ENCODE results near the gene CCZ1B.
"Not testable (repeated sequence)": the region's sequence is repeated elsewhere in the genome, so short reads cannot be mapped to it uniquely, and the experiment has no call there.

The CCZ1B gene

GRCh38 chr7:6826151-6826550, at the start of gene CCZ1B:
CCZ1B (minus strand) TSS chr7:6826275; CDS start chr7:6826197, 78 bp downstream.
- H3K27me3 ChIP-seq (ENCODE audit: insufficient read depth, low read depth); H4K20me1 ChIP-seq (ENCODE audit: insufficient read depth); H3K4me3 ChIP-seq (IDR thresholded peaks at IDR 0.05; ENCODE audit: insufficient read depth, low read depth, low read length); H3K79me2 ChIP-seq (ENCODE audit: insufficient read depth, low read depth); H3K36me3 ChIP-seq (ENCODE audit: insufficient read depth); H3K4me1 ChIP-seq (ENCODE audit: low read depth, poor library complexity, severe bottlenecking): not testable (repeated sequence)
- H2AFZ ChIP-seq (ENCODE audit: low read depth), result peak within 1 kb of the TSS; percentile 98
- H3K4me2 ChIP-seq, result peak within 1 kb of the TSS; percentile 45
- peak within 1 kb of the TSS; percentile 54; the same call in 1 of the 2 replicates for H3K9ac ChIP-seq
- peak within 1 kb of the TSS; percentile 53 for H3K27ac ChIP-seq

- H3K79me2 ChIP-seq (ENCODE audit: insufficient read depth, low read depth); H4K20me1 ChIP-seq (ENCODE audit: insufficient read depth); H2AFZ ChIP-seq (ENCODE audit: low read depth); H3K36me3 ChIP-seq (ENCODE audit: insufficient read depth); H3K9ac ChIP-seq; H3K4me2 ChIP-seq; H3K27me3 ChIP-seq (ENCODE audit: insufficient read depth, low read depth); H3K4me3 ChIP-seq (IDR thresholded peaks at IDR 0.05; ENCODE audit: insufficient read depth, low read depth, low read length); H3K4me1 ChIP-seq (ENCODE audit: low read depth, poor library complexity, severe bottlenecking); H3K27ac ChIP-seq: not testable (repeated sequence)
These were observed 48.9 kb upstream of the CCZ1B start for GRCh38 chr7:6875022-6875421.

- not testable (repeated sequence) for H2AFZ ChIP-seq (ENCODE audit: low read depth); H3K4me1 ChIP-seq (ENCODE audit: low read depth, poor library complexity, severe bottlenecking); H3K9ac ChIP-seq; H3K27ac ChIP-seq; H3K36me3 ChIP-seq (ENCODE audit: insufficient read depth); H3K79me2 ChIP-seq (ENCODE audit: insufficient read depth, low read depth); H3K27me3 ChIP-seq (ENCODE audit: insufficient read depth, low read depth); H4K20me1 ChIP-seq (ENCODE audit: insufficient read depth); H3K4me2 ChIP-seq; H3K4me3 ChIP-seq (IDR thresholded peaks at IDR 0.05; ENCODE audit: insufficient read depth, low read depth, low read length)
These were observed 46.3 kb upstream of the CCZ1B start for GRCh38 chr7:6872246-6872945.

GRCh38 chr7:6871421-6872144, 45.5 kb upstream of the CCZ1B start:
- not testable (repeated sequence) for H3K4me3 ChIP-seq (IDR thresholded peaks at IDR 0.05; ENCODE audit: insufficient read depth, low read depth, low read length); H3K79me2 ChIP-seq (ENCODE audit: insufficient read depth, low read depth); H3K36me3 ChIP-seq (ENCODE audit: insufficient read depth); H2AFZ ChIP-seq (ENCODE audit: low read depth); H4K20me1 ChIP-seq (ENCODE audit: insufficient read depth); H3K4me2 ChIP-seq; H3K9ac ChIP-seq; H3K4me1 ChIP-seq (ENCODE audit: low read depth, poor library complexity, severe bottlenecking); H3K27ac ChIP-seq; H3K27me3 ChIP-seq (ENCODE audit: insufficient read depth, low read depth)

- not testable (repeated sequence) for H3K36me3 ChIP-seq (ENCODE audit: insufficient read depth); H3K27ac ChIP-seq; H3K4me2 ChIP-seq; H3K79me2 ChIP-seq (ENCODE audit: insufficient read depth, low read depth); H2AFZ ChIP-seq (ENCODE audit: low read depth); H3K4me3 ChIP-seq (IDR thresholded peaks at IDR 0.05; ENCODE audit: insufficient read depth, low read depth, low read length); H4K20me1 ChIP-seq (ENCODE audit: insufficient read depth); H3K9ac ChIP-seq; H3K27me3 ChIP-seq (ENCODE audit: insufficient read depth, low read depth); H3K4me1 ChIP-seq (ENCODE audit: low read depth, poor library complexity, severe bottlenecking)
These were observed 38.7 kb upstream of the CCZ1B start for GRCh38 chr7:6864751-6865150.

GRCh38 chr7:6864188-6864587, 38.1 kb upstream of the CCZ1B start:
- H4K20me1 ChIP-seq (ENCODE audit: insufficient read depth); H3K4me3 ChIP-seq (IDR thresholded peaks at IDR 0.05; ENCODE audit: insufficient read depth, low read depth, low read length); H3K4me2 ChIP-seq; H3K9ac ChIP-seq; H3K79me2 ChIP-seq (ENCODE audit: insufficient read depth, low read depth); H3K27ac ChIP-seq; H3K36me3 ChIP-seq (ENCODE audit: insufficient read depth); H2AFZ ChIP-seq (ENCODE audit: low read depth); H3K4me1 ChIP-seq (ENCODE audit: low read depth, poor library complexity, severe bottlenecking); H3K27me3 ChIP-seq (ENCODE audit: insufficient read depth, low read depth): not testable (repeated sequence)

DNA sequence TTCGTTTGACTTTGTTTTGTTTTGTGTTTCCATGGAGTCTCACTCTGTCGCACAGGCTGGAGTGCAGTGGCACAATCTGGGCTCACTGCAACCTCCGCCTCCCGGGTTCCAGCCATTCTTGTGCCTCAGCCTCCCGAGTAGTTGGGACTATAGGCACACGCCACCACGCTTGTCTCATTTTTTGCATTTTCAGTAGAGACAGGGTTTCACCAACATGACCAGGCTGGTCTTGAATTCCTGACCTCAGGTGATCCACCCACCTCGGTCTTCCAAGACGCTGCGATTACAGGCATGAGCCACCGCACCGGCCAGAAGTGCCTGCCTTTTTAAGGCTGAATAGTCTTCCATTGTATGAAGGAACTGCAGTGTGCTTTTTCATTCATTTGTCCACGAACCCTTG, 36.8 kb upstream of the CCZ1B start:
- not testable (repeated sequence) for H4K20me1 ChIP-seq (ENCODE audit: insufficient read depth); H3K36me3 ChIP-seq (ENCODE audit: insufficient read depth); H3K27me3 ChIP-seq (ENCODE audit: insufficient read depth, low read depth); H3K4me3 ChIP-seq (IDR thresholded peaks at IDR 0.05; ENCODE audit: insufficient read depth, low read depth, low read length); H2AFZ ChIP-seq (ENCODE audit: low read depth); H3K79me2 ChIP-seq (ENCODE audit: insufficient read depth, low read depth); H3K4me2 ChIP-seq; H3K27ac ChIP-seq; H3K9ac ChIP-seq; H3K4me1 ChIP-seq (ENCODE audit: low read depth, poor library complexity, severe bottlenecking)
